Measurements from ENCODE around the gene NAT9.

NAT9 gene, protein sequence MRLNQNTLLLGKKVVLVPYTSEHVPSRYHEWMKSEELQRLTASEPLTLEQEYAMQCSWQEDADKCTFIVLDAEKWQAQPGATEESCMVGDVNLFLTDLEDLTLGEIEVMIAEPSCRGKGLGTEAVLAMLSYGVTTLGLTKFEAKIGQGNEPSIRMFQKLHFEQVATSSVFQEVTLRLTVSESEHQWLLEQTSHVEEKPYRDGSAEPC

DNA sequence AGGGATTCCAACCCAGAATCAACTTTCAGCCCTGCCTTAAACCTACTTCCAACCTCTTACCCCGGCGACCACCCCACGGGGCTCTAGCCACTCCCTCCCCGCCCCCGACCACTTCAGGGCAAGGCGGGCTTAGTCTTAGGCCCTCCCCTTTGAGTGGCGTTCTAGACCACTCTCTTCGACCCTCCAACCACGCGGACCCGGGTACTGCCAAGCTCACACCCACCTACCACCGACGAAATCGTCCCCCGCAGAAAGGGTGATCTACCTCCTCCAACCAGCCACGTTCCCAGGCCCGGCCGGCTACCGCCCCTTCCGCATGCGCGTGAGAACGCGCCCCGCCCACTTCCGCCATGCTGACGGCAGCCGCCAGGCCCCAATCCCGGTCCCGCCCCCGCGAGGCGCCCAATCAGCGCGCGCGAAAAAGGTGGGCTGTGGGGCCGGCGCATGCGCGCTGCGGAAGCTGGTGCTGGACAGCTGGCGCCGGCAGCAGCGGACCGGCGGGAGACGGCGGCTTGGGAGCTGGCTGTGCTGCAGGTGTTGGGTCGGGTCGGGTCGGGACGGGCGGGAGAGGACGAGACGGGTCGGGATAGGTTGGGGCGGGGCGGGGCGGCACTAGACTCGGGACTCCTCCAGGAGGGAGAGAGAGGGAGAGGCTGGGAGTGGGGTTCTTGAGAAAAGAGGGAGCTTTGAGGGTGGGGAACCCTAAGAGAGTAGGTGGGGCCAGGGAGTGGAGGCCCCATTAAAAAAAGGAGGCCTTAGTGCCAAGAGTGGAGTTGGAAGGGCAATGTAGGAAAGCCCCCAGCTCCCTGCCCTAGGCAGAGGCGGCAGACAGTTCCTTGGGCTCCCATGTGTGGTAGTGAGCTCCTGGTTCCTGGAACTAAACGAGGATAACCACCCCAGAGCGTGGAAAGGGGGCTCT is at the start of gene NAT9:
Gene NAT9 (minus strand): TSS at position 302 of the 919 bp plus-strand sequence. CDS start 647 bp downstream, outside the sequence.
- peak; percentile 98 for DNase-seq

DNA sequence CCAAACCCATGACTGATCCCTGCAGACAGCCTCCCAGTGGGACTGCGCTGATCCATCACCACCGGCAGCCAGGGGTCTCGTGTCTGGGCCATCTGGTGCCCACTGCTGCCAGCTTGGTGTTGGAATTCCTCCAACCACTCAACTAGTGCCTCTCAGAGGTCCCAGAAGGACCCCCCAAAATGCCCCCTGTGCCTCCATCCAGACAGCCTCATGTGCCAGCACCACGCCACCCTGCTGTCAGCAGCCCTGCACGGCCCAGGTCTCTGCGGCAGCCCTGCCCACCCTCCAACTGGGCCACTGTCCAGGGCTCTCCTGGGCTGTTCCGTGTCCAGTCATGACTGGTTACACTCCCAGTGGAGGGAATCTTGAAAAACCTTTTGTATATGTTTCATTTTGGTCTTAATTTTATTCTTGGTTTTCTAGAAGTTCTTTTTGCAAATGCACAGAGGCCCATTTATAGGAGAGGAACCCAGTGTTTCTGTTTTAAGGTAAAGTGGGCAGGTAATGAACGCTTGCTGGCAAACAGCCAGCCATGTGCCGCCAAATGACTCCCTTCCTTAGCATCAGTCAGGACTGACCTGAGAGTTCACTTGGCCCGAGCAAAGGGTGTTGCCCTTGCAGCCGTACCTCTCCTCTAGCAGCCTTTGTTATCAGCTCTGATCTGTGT is 48.9 kb upstream of the NAT9 start:
- DNase-seq, result no peak

DNA sequence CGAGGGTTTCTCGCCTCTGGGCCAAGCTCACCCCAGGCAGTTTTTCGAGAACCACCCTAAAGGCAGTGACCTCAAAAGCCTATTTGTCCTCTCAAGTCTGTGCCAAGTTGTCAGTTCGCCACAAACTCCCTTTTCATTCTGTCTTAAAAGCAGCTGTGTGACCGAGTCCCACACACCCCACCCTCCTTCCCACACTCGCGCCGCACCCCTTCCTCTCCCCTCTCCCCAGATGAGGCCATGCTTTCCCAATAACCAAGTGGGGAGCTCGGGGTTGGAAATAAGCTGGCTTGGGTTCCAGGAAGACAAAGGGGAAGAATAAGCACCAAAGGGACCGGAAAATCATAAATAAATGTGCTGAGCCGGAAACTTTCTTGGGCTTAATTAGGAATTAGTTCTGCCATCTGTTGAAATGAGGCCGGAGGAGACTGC is 46.8 kb upstream of the NAT9 start:
- DNase-seq, result peak; percentile 56

DNA sequence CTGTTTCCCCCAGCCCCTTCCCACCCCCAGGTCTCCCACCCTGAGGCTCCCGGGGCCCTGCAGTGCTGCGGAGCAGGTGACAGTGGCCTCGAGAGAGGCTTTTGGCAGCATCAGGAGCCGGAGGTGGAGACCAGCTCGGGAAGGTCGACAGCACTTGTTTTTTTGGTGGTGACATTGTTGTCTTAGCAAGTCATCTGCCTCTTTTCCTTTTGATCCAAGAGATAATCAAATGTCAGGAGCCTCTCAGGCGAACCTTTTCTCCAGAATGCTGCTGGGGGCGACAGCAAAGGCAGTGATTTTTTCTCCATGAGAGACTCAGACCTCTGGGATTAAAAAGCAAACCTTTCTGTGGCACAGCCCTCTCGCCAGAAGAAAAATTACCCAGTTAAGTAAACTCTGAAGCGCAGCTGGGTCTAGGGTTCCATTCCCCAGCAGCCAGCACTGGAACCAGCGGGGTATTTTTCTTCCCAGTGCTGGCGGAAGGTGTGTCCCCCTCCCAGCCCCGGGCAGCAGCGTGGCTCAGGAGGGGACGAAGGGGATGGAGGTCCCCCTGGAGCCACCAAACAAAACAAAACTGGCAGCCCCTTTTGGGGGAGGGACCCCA is 46.3 kb upstream of the NAT9 start:
- no peak for DNase-seq

DNA sequence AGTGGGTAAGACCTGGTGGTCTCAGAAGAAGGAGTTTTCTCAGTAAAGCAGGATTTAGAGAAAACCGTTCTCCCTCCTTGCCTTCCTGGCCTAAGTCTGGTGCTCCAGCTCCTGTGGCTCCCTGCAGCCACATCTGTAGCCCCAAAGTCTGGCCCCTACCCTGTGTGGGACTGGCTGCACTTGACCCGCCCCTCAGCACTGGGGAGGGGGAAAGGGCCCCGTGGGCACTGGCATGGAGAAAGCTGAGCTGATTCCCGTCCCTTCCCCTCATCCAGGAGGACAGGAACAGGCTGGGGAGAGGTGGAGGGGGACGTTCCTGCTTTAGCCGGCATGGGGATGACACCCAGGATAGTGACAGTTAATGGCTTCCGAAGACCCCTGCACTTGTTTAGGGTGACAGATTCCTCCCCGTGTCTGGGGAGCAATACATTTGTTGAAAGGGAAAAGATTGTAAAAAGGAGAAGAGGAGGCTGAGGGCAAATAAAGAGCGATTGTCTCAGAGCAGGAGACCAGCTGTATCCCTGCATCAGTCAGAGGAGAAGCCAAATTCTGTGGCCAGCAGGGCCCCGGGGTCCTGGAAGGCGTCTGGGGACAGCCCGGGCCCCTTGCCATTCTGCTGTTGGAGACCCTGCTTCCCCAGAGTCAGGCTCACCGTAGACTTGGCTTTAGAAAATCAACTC is 45.6 kb upstream of the NAT9 start:
- no peak for DNase-seq

DNA sequence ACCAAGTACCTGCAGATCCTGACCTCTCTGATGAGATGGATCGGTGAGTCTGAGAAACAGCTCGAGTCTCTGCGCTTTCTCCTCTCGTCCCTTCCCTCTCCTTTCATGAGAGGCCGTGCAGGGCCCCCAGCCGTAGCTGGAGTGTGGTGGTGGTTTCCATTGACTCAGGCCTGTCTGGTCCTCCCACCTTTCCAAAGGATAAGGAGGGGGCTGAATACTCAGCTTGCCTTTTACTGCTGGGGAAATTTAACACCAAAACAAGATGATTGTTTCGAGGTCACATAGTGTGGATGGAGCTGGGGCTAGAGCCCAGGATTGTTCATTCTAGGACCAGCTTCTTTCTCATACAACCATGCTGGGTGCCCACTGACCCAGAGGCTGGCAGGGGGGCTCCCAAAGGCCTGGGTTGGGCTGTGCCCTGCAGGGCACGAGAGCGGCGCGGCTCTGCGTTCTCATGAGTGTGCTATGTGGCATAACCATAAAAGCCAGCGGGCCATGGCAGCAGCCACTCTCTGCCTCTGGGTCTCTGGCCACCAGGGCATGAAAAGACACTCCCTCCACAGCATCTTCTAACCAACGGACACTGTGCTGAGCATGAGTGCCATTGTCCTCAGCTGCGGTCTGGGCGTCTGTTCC is 43.8 kb upstream of the NAT9 start:
- no peak for DNase-seq

DNA sequence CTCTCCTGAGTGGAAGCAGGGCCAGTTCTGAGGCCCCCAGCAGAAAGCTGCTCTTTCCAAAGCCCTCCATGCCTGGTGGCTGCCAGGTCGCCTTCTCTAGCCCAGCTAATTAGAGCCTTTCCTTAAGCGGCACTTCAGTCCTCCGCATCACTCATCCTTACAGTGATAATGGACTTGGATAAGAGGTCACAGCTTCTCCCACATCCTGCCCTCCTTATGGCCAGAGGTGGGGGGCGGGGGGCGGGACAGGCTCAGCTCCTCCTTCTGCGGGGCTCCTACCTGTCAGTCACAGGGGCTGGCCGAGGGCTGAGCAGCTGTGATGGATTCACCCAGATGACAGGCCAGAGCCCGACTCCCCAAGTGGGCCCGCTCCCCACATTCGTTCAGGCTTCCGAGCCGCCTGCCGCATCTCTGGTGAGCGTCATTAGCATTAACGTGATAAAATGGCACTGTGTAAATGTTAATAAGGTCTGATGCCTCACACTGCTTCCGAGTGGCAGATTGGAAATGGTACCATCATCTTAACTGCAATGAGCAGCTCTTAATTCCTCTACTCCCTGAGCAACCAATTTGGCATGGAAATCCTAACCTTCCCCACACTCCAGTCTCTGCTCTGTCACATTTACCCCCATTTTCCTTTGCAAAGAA is 42.3 kb upstream of the NAT9 start:
- no peak for DNase-seq

DNA sequence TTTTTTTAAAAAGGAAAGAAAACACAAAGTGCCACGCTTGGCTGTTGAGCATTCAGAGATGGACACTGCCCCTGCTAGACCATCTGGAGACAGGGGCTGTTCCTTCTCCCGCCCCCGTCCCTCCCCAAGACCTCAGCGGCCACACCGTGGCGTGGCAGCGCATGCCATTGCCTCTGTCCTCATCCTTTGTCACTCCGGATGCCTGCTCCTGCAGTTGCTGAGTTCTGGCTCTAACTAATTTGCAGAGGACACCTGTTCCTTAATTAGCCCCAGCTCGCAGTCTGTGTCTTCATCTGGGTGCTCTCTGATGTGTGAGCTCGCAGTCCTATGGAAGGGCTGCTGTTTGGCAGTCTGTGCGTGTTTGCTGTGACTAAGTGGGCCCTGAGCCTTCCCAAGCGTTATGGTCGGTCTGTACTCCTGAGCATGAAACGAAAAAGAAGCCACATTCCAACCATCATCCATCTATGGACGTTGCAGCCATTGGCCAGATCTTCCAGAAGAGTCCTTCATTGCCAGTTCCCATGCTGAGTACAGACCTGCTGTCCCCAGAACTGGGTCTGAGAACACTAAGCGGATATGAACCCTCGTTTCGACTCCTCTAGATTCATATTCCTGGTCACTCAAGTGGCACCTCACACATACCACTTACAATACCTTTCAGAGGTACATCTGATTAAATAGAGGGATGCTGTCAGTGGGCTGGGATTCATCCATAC is 40.9 kb upstream of the NAT9 start:
- DNase-seq, result no peak

DNA sequence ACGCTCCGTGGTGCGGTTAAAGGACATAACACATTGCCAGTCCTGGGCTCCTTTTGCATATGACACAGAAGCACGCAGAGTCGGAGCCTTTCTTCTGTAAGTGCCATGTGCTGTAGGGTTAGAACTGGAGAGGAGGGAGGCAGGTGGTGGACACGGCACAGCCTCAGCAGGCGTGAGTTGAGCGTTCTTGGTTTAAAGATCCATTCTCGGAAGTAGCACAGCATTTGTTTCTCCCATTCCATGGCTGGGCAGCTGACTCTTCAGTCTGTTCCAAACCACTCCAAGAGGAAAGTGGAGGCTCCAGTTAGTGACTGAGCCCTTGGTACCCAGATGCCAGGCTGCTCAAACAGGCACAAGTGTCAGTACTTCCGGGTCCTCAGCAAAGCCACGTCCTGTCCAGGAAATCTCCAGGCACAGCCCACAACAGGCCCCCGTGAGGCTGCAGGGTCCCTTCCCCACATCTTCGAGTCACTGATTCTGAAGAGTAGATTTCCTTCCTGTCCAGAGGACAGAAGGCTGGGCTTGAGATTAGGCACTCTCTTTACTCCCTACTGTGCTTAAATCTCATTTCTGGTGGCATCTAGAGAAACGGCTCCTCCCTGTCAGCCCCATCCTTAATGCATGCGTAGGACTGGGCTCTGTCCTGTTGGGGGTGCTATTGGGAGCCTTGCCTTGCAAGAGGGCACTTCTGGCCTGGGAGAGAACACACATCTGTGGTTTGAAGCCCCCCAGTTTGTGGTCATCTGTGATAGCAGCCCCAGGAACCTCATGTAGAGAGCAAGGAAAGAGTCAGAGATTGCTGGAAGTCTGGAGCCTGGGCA is 39.6 kb upstream of the NAT9 start:
- no peak for DNase-seq

DNA sequence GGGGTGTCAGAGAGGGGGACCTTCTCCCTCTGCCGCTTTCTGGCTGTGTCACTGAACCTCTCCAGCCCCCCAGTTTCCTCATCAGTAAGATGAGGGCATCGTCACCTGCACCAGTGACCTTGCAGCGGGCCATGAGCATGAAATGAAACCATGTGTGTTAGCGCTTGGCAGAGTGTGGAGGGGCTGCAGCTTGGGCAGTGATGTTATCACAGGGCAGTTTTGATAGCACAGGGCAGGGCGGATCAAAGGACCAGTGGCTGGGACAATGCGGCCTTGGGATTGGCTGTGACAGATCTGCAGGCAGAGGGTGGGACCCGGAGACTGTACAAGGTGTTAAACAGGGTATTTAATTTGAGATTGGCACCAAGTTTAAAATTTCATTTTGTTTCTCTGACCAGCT is 38.9 kb upstream of the NAT9 start:
- DNase-seq, result no peak

DNA sequence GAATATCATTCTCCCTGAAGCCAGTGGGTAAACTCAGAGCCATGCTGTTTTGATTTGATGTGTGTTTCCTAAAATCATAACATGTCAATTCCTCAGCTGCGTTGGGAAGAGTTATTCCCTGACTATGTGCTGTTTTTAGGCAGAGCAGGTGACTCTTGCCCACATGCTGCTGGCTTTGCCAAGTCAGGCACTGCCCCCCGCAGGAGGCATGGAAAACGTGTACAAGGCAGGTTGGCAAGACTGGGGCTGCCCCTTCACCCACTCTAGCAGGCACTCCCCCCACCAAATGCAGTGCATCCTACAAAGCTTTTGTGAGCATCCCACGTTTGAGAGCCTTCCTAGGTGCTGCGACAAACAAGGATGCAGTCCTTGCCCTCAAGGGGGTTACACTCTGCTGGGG is 38.3 kb upstream of the NAT9 start:
- no peak for DNase-seq

DNA sequence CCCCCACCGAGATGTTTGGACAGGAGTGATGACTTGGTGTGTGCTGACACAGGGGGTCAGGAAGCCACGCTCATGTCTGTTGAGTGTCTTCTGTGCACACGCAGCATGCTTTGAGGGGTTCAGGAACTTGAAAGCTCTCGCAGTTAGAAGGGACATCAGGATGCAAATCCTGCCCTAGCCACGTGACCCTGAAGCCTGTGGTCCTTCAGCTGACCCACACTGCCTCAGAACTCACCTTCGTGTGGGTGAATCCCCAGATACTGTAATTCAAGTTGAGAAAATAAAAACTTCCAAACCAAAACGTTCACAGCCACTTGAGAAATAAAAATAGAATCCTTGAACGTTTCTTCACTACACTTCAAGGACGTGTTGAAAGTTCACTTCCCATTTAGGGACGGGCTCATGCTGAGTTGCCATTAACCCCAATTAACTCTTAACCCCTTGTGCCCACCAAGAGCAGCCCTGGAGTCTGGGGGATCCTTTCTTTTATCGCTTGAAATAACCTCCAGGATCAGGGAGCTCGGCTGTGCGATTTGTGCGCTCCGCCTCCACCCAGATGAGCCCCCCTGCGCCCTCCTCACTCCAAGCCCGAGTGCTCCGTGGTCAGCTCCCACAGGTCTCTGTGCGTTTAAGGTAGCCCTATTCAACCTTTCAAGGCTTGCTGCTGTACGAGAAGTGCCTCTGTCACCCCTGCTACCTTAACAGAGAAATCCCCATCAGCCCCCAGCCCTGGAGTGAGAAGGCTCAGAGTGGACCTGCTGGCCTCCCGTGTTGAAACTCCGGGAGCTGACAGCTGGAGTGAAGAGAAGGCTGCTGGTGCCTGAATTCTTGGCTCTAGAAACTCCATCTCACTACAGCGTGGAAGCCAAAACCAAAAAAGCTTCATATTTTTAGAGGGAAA is 36.2 kb upstream of the NAT9 start:
- DNase-seq, result peak; percentile 57

DNA sequence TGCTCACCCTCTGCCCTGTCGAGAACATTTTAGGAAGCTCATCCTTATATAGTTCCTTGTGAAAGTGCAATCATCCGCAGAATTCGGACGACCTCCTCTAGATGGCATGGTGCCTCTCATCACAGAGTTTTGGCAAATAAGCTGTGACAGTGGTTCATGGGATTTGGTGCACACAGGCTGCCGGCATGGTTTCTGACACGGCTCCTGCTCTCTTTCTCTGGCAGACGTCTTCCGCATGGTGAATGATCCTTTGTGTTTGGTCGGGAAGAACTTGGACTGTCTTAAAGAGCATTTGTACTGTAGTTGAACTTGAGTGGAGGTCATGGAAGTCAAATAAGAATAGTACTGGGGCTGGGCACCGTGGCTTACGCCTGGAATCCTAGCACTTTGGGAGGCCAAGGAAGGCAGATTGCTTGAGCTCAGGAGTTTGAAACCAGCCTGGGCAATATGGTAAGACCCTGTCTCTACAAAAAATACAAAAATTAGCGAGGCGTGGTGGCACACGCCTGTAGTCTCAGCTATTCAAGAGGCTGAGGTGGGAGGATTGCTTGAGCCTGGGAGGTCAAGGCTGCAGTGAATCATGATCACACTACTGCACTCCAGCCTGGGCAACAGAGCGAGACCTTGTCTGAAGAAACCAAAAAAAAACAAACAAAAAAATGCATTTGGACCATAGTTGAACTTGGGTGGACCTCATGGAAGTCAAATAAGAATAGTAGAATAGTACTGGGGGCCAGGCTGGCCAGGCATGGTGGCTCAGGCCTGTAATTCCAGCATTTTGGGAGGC is 34.7 kb upstream of the NAT9 start:
- DNase-seq, result no peak

DNA sequence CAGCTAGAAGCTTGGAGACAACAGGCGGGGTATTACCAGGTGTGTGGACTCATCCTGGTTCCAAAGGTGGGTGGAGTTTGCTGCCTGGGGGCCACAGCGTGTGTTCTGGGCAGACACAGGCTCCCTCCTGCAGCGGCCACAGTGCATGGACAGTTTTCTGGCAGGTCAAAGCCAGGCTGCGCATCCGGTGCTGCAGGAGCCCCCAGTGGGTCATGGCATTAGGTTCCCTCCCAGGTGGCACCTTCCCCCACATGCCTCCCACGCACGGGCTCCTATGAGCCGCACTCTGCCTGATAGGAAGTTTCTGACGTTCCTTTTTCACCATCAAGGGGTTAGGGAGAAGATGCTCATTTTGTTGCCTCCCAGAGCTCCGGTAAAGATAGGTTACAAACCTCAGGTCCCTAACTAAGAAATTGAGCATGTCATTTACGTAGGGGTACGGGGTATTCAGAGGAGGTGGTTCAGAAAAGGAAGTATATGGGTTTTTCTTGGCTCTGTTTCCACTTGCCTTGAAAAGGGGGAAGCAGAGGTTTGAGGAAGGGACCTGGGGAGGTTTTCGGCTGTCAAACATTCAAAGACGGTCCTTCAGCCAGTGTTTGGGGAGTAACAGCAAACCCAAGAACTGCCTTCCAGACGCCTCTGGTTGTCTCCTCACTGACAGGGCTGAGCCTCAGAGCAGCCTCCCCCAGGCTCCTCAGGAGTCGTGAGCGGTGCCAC is 32.7 kb upstream of the NAT9 start:
- no peak for DNase-seq

DNA sequence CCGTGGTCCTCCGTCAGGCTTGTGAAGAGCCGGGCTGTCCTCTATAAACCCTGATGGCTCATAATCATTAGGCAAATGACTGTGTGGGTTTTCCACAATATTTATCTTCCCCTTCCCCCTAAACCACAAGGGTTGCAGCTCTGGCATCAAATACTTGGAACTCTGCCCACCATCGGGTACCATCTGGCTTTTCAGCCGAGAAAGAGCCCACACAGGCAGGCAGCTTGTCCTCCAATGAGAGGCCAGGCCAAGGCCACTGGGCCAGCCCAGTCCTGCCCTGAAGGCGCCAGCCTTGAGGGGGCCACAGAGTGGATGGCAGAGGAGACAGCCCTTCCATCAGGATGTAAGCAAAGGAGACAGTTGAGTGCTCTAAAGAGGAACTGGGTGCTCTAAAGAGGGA is 31.8 kb upstream of the NAT9 start:
- no peak for DNase-seq

DNA sequence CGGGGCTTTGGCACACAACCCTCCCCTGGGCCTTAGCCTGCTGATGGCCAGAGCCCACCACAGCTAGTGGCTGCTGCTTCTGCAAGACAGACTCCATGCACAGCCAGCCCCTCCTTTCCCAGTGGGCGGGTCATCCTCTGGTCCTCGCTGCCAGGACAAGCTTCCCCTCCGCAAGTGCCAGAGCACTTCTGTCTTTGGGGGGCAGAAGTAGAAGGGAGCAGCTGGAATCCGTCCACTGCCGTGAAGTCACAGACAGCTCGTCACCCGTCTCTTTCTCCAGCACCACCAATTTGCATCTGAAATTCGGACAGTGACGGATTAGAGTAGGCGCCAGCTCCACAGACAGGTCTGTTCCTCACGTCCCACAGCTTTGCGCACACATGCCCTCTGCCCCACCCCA is 31.3 kb upstream of the NAT9 start:
- DNase-seq, result no peak

DNA sequence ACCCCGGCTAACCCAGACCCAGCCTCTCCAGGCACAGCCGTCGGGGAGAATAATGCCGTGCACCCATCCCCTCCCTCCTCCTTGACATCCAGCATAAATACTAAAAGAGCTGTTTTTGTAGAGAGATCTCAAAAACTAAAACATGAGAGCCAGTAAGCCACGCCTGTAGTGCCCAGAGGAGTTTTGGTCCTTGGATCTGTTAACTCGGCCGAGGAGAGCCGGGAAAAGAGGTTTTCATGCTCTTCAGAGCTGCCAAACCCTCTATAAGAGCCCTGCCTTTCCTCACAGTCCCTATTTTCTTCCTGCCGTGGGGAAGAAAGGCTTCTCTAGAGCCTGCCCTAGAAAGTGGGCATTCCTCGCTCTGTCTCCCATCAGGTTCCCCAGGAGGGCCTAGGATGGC is 30.2 kb upstream of the NAT9 start:
- no peak for DNase-seq

All from right hindlimb (tissue), 1 donor.